Transverse colon (tissue), 4 donors: Measurements from ENCODE around the gene MORN3.
"Not testable (repeated sequence)": the region's sequence is repeated elsewhere in the genome, so short reads cannot be mapped to it uniquely, and the experiment has no call there.

Experiments
- CTCF ChIP-seq, 5 experiments: fragments of 200-600 bp in 3 of 5; fragments of 450-650 bp in 2 of 5; sonication (generic) in 3 of 5; IDR thresholded peaks; 1 replicate in 2 of 5; 2 replicates in 3 of 5; pipeline ENCODE4 v1.5.1; 2016 to 2017; ENCODE audit warnings: antibody characterized with exemption in 5 of 5, inconsistent platforms in 3 of 5, mild to moderate bottlenecking in 2 of 5, moderate library complexity in 1 of 5
- POLR2A ChIP-seq: fragments of 450-650 bp; IDR thresholded peaks from one replicate; pipeline ENCODE4 v1.6.1; 2016; ENCODE audit warnings: antibody characterized with exemption, mild to moderate bottlenecking, moderate library complexity
- POLR2AphosphoS5 ChIP-seq, 3 donors: sonication (generic); formaldehyde crosslinking; IDR thresholded peaks; one replicate each; pipeline ENCODE4 v1.6.1; 2016; ENCODE audit warnings: antibody characterized with exemption in 3 of 3

GRCh38 chr12:121709064-121709424 lies 39.6 kb upstream of the MORN3 start:
- TF ChIP-seq CTCF (IDR thresholded peaks at IDR 0.05); POLR2A; POLR2AphosphoS5 (IDR thresholded peaks at IDR 0.05): not testable (repeated sequence)
